A549 (cell line): ENCODE data around the gene TMIGD2.

Experiments
- CEBPB ChIP-seq, 2 experiments: fragments of >200 bp in 1 of 2; sonication (Bioruptor Twin) in 1 of 2; formaldehyde crosslinking in 1 of 2; IDR thresholded peaks; 2 replicates each; pipeline ENCODE4 v1.6.1; 2012 to 2016
- CHD2 ChIP-seq: fragments of 150-350 bp; IDR thresholded peaks from 2 replicates; pipeline ENCODE4 v1.6.1; 2014; ENCODE audit warnings: low read length; ENCODE audit not compliant: partially characterized antibody
- SMC3 ChIP-seq: fragments of >200 bp; sonication (Bioruptor Twin); formaldehyde crosslinking; IDR thresholded peaks from 3 replicates; pipeline ENCODE4 v1.6.1; 2018; ENCODE audit warnings: inconsistent platforms
- TF ChIP-seq, protein P1 (sequence below): fragments of 200-600 bp; sonication (generic); IDR thresholded peaks from 2 replicates; pipeline ENCODE4 v1.6.1; 2016; ENCODE audit warnings: antibody characterized with exemption, mild to moderate bottlenecking, moderate library complexity
- TF ChIP-seq, protein P2 (sequence below): fragments of >200 bp; sonication (Bioruptor Twin); formaldehyde crosslinking; IDR thresholded peaks from 3 replicates; pipeline ENCODE4 v1.5.1; 2016
- TF ChIP-seq, protein P3 (sequence below): fragments of >200 bp; sonication (Bioruptor Twin); formaldehyde crosslinking; IDR thresholded peaks from 3 replicates; pipeline ENCODE4 v1.6.1; 2016

DNA sequence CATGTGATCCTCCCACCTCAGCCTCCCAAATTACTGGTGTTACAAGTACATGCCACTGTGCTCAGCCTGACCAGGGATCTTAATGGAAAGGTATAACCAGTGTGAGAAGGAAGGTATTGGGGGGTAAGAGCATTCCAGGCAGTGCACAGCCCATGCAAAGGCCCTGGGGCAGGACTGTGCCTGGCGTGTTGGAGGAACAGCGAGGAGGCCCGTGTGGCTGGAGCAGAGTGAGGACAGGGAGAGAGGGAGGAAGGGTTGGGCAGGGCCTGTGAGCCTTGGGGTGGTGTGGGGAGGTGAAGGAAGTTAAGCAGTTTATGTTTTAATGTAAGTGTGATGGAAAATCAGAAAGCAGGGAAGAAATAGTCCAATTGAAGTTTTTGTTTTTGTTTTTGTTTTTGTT lies 1.6 kb downstream of the TMIGD2 start:
- TF ChIP-seq CHD2 (no peak), SMC3 (no peak), CEBPB (IDR thresholded peaks at IDR 0.05) (no peak)
- TF ChIP-seq, protein P1, sequence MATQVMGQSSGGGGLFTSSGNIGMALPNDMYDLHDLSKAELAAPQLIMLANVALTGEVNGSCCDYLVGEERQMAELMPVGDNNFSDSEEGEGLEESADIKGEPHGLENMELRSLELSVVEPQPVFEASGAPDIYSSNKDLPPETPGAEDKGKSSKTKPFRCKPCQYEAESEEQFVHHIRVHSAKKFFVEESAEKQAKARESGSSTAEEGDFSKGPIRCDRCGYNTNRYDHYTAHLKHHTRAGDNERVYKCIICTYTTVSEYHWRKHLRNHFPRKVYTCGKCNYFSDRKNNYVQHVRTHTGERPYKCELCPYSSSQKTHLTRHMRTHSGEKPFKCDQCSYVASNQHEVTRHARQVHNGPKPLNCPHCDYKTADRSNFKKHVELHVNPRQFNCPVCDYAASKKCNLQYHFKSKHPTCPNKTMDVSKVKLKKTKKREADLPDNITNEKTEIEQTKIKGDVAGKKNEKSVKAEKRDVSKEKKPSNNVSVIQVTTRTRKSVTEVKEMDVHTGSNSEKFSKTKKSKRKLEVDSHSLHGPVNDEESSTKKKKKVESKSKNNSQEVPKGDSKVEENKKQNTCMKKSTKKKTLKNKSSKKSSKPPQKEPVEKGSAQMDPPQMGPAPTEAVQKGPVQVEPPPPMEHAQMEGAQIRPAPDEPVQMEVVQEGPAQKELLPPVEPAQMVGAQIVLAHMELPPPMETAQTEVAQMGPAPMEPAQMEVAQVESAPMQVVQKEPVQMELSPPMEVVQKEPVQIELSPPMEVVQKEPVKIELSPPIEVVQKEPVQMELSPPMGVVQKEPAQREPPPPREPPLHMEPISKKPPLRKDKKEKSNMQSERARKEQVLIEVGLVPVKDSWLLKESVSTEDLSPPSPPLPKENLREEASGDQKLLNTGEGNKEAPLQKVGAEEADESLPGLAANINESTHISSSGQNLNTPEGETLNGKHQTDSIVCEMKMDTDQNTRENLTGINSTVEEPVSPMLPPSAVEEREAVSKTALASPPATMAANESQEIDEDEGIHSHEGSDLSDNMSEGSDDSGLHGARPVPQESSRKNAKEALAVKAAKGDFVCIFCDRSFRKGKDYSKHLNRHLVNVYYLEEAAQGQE: no peak
- TF ChIP-seq, protein P2, sequence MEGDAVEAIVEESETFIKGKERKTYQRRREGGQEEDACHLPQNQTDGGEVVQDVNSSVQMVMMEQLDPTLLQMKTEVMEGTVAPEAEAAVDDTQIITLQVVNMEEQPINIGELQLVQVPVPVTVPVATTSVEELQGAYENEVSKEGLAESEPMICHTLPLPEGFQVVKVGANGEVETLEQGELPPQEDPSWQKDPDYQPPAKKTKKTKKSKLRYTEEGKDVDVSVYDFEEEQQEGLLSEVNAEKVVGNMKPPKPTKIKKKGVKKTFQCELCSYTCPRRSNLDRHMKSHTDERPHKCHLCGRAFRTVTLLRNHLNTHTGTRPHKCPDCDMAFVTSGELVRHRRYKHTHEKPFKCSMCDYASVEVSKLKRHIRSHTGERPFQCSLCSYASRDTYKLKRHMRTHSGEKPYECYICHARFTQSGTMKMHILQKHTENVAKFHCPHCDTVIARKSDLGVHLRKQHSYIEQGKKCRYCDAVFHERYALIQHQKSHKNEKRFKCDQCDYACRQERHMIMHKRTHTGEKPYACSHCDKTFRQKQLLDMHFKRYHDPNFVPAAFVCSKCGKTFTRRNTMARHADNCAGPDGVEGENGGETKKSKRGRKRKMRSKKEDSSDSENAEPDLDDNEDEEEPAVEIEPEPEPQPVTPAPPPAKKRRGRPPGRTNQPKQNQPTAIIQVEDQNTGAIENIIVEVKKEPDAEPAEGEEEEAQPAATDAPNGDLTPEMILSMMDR: no peak
- TF ChIP-seq, protein P3, sequence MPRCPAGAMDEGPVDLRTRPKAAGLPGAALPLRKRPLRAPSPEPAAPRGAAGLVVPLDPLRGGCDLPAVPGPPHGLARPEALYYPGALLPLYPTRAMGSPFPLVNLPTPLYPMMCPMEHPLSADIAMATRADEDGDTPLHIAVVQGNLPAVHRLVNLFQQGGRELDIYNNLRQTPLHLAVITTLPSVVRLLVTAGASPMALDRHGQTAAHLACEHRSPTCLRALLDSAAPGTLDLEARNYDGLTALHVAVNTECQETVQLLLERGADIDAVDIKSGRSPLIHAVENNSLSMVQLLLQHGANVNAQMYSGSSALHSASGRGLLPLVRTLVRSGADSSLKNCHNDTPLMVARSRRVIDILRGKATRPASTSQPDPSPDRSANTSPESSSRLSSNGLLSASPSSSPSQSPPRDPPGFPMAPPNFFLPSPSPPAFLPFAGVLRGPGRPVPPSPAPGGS: no peak
